Astrocyte of the spinal cord (primary cell): Measurements from ENCODE around the gene PIH1D1.

Experiments used
- DNase-seq: peaks from one replicate; pipeline ENCODE4 v3.0.0; 2011; ENCODE audit warnings: low read depth, low spot score
- H3K4me3 ChIP-seq: 2 replicates; pipeline ENCODE4 v1.5.1; 2011; ENCODE audit warnings: low read depth, mild to moderate bottlenecking, low read length, moderate library complexity
- in situ Hi-C: cut with HindIII; loops from 2 replicates; pipeline ENCODE4 v1.10.0; 2017; ENCODE audit warnings: low sequenced_read_pairs
- TF ChIP-seq, protein P1 (sequence below): IDR thresholded peaks from 2 replicates; pipeline ENCODE4 v1.5.1; 2012; ENCODE audit warnings: low read depth, mild to moderate bottlenecking, low read length, inconsistent platforms

Gene PIH1D1

DNA sequence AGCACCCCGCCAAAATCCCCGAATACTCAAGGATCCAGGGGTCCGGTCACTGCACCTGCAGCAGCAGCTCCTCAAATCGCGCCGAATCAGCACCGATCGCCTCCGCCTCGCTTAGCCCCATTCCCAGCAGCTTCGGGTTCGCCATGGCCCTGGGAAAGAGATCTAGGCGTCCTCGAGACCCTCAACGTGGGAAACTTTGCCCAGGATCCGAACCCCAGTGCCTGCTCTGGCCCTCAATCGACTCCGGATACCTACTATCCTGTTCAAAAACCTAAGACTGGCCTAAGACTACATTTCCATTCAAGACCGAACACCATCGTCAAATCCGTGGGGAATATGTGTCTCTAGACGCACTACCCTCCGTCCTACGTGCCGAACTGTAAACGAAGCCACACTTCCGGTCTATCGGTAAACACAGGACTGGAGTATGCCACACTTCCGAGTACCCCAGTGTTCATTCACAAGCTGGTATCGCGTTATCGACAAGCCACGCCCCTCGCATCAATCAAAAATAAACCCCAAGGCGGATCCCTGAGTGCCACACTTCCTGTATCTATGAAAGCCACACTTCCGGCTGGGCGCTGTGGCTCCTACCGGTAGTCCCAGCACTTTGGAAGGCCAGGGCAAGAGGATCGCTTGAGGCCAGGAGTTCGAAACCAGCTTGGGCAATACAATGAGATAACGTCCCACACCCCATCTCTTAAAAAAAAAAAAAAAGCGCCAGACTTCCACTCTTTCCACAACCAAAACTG is at the start of gene PIH1D1:
PIH1D1 (minus strand) TSS at position 385 of the 752 bp plus-strand sequence; CDS start at position 145, 240 bp downstream.
- TF ChIP-seq, protein P1, sequence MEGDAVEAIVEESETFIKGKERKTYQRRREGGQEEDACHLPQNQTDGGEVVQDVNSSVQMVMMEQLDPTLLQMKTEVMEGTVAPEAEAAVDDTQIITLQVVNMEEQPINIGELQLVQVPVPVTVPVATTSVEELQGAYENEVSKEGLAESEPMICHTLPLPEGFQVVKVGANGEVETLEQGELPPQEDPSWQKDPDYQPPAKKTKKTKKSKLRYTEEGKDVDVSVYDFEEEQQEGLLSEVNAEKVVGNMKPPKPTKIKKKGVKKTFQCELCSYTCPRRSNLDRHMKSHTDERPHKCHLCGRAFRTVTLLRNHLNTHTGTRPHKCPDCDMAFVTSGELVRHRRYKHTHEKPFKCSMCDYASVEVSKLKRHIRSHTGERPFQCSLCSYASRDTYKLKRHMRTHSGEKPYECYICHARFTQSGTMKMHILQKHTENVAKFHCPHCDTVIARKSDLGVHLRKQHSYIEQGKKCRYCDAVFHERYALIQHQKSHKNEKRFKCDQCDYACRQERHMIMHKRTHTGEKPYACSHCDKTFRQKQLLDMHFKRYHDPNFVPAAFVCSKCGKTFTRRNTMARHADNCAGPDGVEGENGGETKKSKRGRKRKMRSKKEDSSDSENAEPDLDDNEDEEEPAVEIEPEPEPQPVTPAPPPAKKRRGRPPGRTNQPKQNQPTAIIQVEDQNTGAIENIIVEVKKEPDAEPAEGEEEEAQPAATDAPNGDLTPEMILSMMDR: peak; percentile 12
- in situ Hi-C loops: no loop called here
- DNase-seq: peak; percentile 99
- H3K4me3 ChIP-seq: peak within 1 kb of the TSS; percentile 88

DNA sequence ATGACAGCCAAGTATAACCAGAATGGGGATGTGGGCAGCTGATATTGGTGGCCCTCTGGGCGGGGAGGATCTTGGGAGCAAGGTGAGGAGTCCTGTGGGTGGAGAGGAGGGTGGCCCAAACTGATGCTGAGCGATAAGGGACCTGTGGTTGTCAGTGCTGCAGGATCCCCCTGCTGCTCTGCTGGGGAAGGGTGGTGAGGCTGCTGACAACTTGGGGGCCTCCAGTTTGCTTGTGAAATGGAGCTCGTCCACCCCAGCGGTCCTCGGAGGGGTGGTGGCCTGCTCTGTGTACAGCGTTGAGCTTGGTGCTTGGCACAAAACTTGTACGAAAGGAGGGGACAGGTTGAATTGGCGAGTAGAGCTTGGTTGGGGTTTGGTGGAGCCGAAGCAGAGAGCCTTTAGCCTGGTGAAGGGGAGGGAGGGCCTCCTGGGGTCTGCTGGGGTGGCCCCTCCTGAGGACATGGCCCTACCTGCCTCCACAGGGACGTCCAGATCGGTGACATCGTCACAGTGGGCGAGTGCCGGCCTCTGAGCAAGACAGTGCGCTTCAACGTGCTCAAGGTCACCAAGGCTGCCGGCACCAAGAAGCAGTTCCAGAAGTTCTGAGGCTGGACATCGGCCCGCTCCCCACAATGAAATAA is 47.5 kb upstream of the PIH1D1 start:
- no peak for DNase-seq
- TF ChIP-seq, protein P1: no peak
- no peak overlapping the region for H3K4me3 ChIP-seq
- in situ Hi-C loops: no loop called here

DNA sequence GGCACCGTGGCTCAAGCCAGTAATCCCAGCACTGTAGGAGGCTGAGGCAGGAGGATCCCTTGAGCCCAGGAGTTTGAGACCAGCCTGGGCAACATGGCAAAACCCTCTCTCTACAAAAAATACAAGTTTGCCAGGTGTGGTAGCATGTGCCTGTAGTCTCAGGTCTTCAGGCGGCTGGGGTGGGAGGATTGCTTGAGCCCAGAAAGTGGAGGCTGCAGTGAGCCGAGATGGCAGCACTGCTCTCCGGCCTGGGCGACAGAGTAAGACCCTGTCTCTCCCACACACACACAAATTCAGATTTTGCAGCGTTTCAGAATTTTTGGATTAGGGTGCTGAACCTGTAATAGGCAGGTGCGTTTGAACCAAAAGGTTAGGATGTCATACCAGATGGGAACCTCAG is 46.9 kb upstream of the PIH1D1 start:
- in situ Hi-C loops: no loop called here
- TF ChIP-seq, protein P1: no peak
- DNase-seq: no peak
- H3K4me3 ChIP-seq: no peak overlapping the region

DNA sequence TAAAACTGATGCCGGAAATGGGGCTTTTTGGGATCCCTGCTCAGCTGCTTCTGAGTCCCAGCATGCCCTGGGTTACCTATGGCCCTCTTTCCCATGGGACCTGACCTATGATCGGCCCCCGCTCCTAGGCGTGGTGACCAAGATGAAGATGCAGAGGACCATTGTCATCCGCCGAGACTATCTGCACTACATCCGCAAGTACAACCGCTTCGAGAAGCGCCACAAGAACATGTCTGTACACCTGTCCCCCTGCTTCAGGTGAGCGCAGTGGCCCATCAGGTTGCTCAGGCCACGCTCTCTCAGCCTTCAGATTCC is 46.1 kb upstream of the PIH1D1 start:
- DNase-seq: no peak
- TF ChIP-seq, protein P1: no peak
- peak overlapping the region; percentile 96 for H3K4me3 ChIP-seq
- in situ Hi-C loops: no loop called here

DNA sequence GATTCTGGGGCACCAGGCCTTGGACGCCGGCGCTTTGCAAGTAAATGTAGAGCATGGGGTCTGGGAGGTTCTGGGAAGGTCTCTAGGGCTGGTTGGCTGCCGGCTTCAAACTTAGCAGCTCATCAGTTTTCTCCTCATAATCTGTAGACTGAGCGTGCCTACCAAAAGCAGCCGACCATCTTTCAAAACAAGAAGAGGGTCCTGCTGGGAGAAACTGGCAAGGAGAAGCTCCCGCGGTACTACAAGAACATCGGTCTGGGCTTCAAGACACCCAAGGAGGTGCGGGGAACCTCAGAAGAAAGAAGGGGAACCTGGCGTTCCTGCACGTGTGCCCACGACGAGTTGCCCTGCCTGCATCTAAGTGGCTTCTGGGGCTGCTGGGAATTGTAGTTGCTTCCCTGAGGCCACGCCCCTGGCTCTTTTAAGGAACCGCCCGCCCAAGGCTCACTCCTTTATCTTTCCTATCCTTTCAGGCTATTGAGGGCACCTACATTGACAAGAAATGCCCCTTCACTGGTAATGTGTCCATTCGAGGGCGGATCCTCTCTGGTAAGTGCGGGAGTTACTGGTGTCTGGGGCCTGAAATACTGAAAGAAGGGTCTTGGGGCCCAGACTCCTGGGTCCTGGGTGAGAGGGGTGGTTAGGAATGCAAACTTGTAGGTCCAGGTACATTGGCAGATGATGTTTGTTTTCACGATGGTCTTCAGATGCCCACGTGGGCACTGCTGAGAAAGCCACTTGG is 45.6 kb upstream of the PIH1D1 start:
- in situ Hi-C loops: no loop called here
- DNase-seq: peak; percentile 50
- peak overlapping the region; percentile 96 for H3K4me3 ChIP-seq
- TF ChIP-seq, protein P1: no peak

DNA sequence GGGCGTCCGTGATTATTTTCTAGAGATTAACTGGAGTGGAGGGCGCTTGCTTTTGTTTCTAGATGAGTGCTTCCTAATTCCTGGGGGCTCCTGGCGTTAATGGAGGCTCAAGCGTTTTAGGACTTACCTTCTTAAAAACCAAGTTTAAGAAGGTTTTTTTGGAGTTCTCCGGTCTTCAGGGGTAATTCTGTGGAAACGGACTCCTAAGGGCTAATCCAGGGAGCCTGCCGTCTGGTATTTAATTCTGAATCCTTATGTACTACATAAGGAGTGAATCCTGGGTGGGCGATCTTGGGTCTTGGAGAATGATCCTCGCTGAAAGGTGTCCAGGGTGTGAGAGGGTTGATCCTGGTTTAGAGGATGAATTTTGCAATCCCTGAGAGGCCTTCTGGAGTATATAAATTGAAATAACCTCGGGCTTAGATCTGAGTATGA is 45.0 kb upstream of the PIH1D1 start:
- peak overlapping the region; percentile 96 for H3K4me3 ChIP-seq
- in situ Hi-C loops: no loop called here
- DNase-seq: no peak
- TF ChIP-seq, protein P1: no peak
